Measurements from ENCODE around the gene SLC2A14.

The SLC2A14 gene

DNA sequence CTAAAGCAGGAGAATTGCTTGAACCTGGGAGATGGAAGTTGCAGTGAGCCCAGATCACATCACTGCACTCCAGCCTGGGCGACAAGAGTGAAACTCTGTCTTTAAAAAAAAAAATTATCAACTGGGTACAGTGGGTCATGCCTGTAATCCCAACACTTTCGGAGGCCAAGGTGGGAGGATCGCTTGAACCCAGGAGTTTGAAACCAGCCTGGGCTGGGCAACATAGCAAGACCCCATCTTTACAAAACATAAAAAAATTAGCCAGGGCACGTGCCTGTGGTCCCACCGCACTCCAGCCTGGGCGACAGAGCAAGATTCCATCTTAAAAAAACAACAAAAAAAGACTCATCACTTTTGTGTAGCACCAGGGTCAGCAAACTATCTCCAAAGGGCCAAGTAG is 90.7 kb downstream of the SLC2A14 start:
- H3K79me2 ChIP-seq (ENCODE audit: control insufficient read depth, low read length) = no peaks in the 10 kb centered on the region
- no peaks in the 10 kb centered on the region for H3K36me3 ChIP-seq (ENCODE audit: control insufficient read depth, low read length)
- no peaks in the 10 kb centered on the region for H3F3A ChIP-seq (ENCODE audit: control insufficient read depth, insufficient read depth)
- H3K9me3 ChIP-seq (ENCODE audit: control insufficient read depth, insufficient read depth, low read length) = no peaks in the 10 kb centered on the region
- H4K20me1 ChIP-seq (ENCODE audit: control insufficient read depth, insufficient read depth, low read depth, low read length) = no peaks in the 10 kb centered on the region
- H3K27me3 ChIP-seq (ENCODE audit: control insufficient read depth, low read length) = no peaks in the 10 kb centered on the region
- H3K4me1 ChIP-seq (ENCODE audit: control insufficient read depth, low read length) = no peaks in the 10 kb centered on the region
- TF ChIP-seq CTCF (IDR thresholded peaks at IDR 0.05; ENCODE audit: low read depth, low read length, poor library complexity, severe bottlenecking) (no peak), EZH2phosphoT487 (IDR thresholded peaks at IDR 0.05; ENCODE audit: borderline replicate concordance, low read length) (no peak)
- H3K4me3 ChIP-seq (ENCODE audit: low read length) = no peak overlapping the region
- H3K9me2 ChIP-seq (replicated peaks; ENCODE audit: control insufficient read depth, low read length) = no peaks in the 10 kb centered on the region
- no peak overlapping the region for H3K4me2 ChIP-seq (ENCODE audit: low read length)
- no peak overlapping the region for H3K27ac ChIP-seq (ENCODE audit: low read depth, low read length)

DNA sequence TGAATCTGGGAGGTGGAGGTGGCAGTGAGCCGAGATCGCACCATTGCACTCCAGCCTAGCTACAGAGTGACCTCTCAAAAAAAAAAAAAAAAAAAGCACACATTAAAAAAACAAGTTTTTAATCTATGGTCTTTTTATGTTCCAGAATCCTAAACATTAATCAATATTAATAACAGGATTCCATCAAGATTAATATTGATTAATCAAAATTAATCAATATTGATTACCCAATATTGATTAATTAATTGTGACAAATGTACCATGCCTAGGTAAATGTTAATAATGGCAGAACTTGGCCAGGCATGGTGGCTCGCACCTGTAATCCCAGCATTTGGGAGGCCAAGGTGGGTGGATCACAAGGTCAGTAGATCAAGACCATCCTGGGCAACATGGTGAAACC is 91.4 kb downstream of the SLC2A14 start:
- Histone ChIP-seq H3K4me2 (ENCODE audit: low read length) (no peak overlapping the region), H3F3A (ENCODE audit: control insufficient read depth, insufficient read depth) (no peaks in the 10 kb centered on the region), H3K27me3 (ENCODE audit: control insufficient read depth, low read length) (no peaks in the 10 kb centered on the region), H3K9me3 (ENCODE audit: control insufficient read depth, insufficient read depth, low read length) (no peaks in the 10 kb centered on the region), H4K20me1 (ENCODE audit: control insufficient read depth, insufficient read depth, low read depth, low read length) (no peaks in the 10 kb centered on the region), H3K4me1 (ENCODE audit: control insufficient read depth, low read length) (no peaks in the 10 kb centered on the region), H3K36me3 (ENCODE audit: control insufficient read depth, low read length) (no peaks in the 10 kb centered on the region), H3K27ac (ENCODE audit: low read depth, low read length) (no peak overlapping the region), H3K79me2 (ENCODE audit: control insufficient read depth, low read length) (no peaks in the 10 kb centered on the region), H3K9me2 (replicated peaks; ENCODE audit: control insufficient read depth, low read length) (no peaks in the 10 kb centered on the region), H3K4me3 (ENCODE audit: low read length) (no peak overlapping the region)
- TF ChIP-seq EZH2phosphoT487 (IDR thresholded peaks at IDR 0.05; ENCODE audit: borderline replicate concordance, low read length) (no peak), CTCF (IDR thresholded peaks at IDR 0.05; ENCODE audit: low read depth, low read length, poor library complexity, severe bottlenecking) (no peak)

GRCh38 chr12:7769999-7770398 is 102.7 kb downstream of the SLC2A14 start:
- no peaks in the 10 kb centered on the region for H4K20me1 ChIP-seq (ENCODE audit: control insufficient read depth, insufficient read depth, low read depth, low read length)
- no peaks in the 10 kb centered on the region for H3F3A ChIP-seq (ENCODE audit: control insufficient read depth, insufficient read depth)
- no peak for TF ChIP-seq CTCF (IDR thresholded peaks at IDR 0.05; ENCODE audit: low read depth, low read length, poor library complexity, severe bottlenecking)
- no peak for TF ChIP-seq EZH2phosphoT487 (IDR thresholded peaks at IDR 0.05; ENCODE audit: borderline replicate concordance, low read length)
- no peaks in the 10 kb centered on the region for H3K36me3 ChIP-seq (ENCODE audit: control insufficient read depth, low read length)
- H3K9me2 ChIP-seq (replicated peaks; ENCODE audit: control insufficient read depth, low read length) = no peaks in the 10 kb centered on the region
- no peaks in the 10 kb centered on the region for H3K27me3 ChIP-seq (ENCODE audit: control insufficient read depth, low read length)
- H3K9me3 ChIP-seq (ENCODE audit: control insufficient read depth, insufficient read depth, low read length) = no peaks in the 10 kb centered on the region
- no peaks in the 10 kb centered on the region for H3K79me2 ChIP-seq (ENCODE audit: control insufficient read depth, low read length)
- H3K4me3 ChIP-seq (ENCODE audit: low read length) = no peak overlapping the region
- no peak overlapping the region for H3K4me2 ChIP-seq (ENCODE audit: low read length)
- H3K4me1 ChIP-seq (ENCODE audit: control insufficient read depth, low read length) = no peaks in the 10 kb centered on the region
- H3K27ac ChIP-seq (ENCODE audit: low read depth, low read length) = no peak overlapping the region

Measured in DOHH2 (cell line).